T-helper 17 cell (primary cell): Measurements from ENCODE around the gene SEMA6C. TPM values are rescaled to one million over a fixed set of nuclear protein-coding genes. Genes with fewer than 3 reads are reported as not detected.

Experiments used
- ATAC-seq: fragments of 150-1000 bp; cut with Tn5 transposase; 2 replicates; pipeline ENCODE4 v1.10.0; 2021; ENCODE audit warnings: mild to moderate bottlenecking, moderate library complexity
- DNase-seq, 3 donors: peaks; one replicate each; pipeline versions ENCODE4 v3.0.0 to v3.0.0-alpha.2; 2020 to 2021
- H3K9me3 ChIP-seq: one replicate; pipeline ENCODE4 v1.7.0; 2013; ENCODE audit warnings: low read length, mild to moderate bottlenecking; ENCODE audit not compliant: control insufficient read depth, poor library complexity, severe bottlenecking
- H3K27ac Mint-ChIP-seq: one replicate; pipeline ENCODE4 v1.8.0; 2022; ENCODE audit warnings: mild to moderate bottlenecking, moderate library complexity, mixed read lengths
- H3K27me3 Mint-ChIP-seq: one replicate; pipeline ENCODE4 v1.8.0; 2022; ENCODE audit warnings: mixed read lengths
- H3K36me3 Mint-ChIP-seq: one replicate; pipeline ENCODE4 v1.8.0; 2022; ENCODE audit warnings: low read depth, mixed read lengths
- H3K4me1 Mint-ChIP-seq: one replicate; pipeline ENCODE4 v1.8.0; 2022; ENCODE audit warnings: mild to moderate bottlenecking, mixed read lengths
- H3K4me3 Mint-ChIP-seq: one replicate; pipeline ENCODE4 v1.8.0; 2022; ENCODE audit warnings: mild to moderate bottlenecking, moderate library complexity, mixed read lengths
- total RNA-seq, 4 donors: library from RNA in 2 of 4; stranded (reverse) in 2 of 4; gene quantifications; one replicate each; pipeline ENCODE4 v1.2.3 and lab custom pipeline; 2022 to 2026

SEMA6C gene
- total RNA-seq, 2 donors from 2014 or later: 9.5 to 11.3 TPM

DNA sequence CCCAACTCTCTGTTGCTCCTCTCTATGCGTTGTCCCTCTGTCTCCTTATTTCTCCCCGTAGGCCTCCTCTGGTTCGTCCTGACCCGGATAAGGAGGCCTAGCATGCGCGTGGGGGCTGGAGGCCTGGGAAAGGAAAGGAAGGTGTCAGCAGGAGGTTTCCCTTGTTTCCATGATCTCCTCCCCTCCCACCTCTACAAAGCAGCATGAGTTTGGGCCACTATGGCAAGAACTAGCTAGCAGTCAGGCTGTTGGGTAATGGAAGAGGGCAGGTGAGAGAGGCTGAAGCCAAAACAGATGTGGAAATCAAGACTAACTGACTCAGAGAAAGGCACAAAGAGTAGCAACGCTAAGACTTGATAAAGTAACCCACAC is 687 bp upstream of the SEMA6C start:
- H3K9me3 ChIP-seq: no peaks in the 10 kb centered on the region
- ATAC-seq (no peak), DNase-seq (no peak)
- Mint-ChIP-seq H3K4me3 (peak overlapping the region; percentile 99), H3K27me3 (no peaks in the 10 kb centered on the region), H3K36me3 (peaks cover 2% of the 10 kb centered on the region), H3K27ac (peak overlapping the region; percentile 87), H3K4me1 (peaks cover 24% of the 10 kb centered on the region)

- peak overlapping the region; percentile 87 for H3K27ac Mint-ChIP-seq
- no peak for DNase-seq
- peaks cover 24% of the 10 kb centered on the region for H3K4me1 Mint-ChIP-seq
- H3K27me3 Mint-ChIP-seq: no peaks in the 10 kb centered on the region
- H3K9me3 ChIP-seq: no peaks in the 10 kb centered on the region
- H3K4me3 Mint-ChIP-seq: peak overlapping the region; percentile 99
- peak; percentile 6 for ATAC-seq
- peaks cover 2% of the 10 kb centered on the region for H3K36me3 Mint-ChIP-seq
Measured at GRCh38 chr1:151146072-151146411, 389 bp downstream of the SEMA6C start.

DNA sequence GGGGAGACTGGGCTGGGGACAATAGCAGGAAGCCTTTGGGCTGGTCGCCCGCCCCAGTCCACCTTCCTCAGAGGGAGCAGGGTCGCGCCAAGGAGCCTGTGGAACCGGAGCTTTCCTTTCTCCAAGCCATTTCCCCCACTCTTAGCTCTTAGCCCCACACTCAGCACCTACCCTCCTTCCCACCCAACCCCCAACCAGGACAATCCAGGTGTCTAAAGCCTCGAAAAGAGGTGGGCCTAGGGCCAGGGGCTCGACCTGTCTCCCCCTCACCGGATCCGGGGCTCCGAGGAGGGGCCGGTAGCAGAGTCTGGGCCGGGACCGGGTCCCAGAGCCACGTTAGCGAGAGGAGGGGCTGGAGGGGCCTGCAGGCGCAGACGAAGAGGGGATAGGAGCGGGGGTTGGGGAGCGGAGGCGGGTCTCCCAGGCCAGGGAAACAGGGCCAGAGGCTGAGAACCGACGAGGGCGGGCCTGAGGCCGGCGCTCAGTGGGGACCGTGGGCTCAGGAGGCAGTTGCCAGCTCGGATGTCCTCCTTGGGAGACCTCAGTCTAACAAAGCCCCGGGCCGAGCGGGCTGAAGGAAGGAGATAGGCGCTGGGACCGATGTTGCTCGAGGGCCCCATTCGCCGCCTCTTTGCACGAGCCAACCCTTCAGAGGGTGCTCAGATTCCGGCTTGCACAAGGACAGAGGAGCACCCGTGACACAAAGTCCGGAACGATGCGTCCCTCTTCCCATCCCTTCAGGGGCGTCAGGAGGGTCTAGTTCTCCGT is 943 bp downstream of the SEMA6C start:
- DNase-seq: no peak
- Mint-ChIP-seq H3K4me3 (peak overlapping the region; percentile 99), H3K4me1 (peaks cover 24% of the 10 kb centered on the region), H3K27me3 (no peaks in the 10 kb centered on the region), H3K27ac (peak overlapping the region; percentile 87), H3K36me3 (peaks cover 2% of the 10 kb centered on the region)
- no peak for ATAC-seq
- no peaks in the 10 kb centered on the region for H3K9me3 ChIP-seq

DNA sequence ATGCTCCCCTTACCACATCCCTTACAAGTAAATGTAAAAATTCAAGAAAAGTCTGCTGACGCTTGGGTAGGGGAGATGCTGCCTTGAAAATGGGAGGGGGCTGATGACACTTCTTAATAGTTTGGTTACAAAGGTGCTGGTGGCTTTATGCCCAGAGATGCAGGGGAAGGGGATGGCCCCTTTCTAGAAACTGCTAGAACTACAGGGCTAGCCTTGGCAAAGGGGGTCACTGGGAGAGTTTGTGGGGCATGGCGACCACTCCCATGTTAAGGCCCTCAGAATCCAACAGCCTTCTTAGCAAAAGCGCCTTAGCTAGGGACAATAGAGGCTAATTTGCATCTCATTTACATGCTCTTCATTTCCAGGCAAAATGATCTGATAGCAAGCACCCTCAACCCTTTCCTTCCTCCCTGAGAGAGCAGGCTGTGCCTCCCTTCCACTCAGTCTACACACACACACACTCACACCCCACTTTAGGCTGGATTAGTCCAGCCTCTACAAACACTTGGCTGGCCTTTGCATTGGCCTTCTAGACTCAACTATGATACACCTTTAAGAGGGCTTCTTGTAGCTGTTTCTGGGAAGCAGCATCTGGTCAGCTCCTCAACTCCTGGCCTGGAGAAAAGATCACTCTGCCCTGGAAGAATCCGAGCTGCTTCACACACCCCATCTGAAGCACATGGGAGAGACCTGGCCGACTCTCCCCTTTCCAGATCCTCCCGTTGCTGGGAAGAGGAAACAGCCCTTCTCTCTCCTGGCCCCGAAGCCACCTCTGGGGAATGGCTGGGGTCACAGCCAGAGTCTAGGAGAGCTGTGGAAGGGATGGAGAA is 1.7 kb downstream of the SEMA6C start:
- peak overlapping the region; percentile 99 for H3K4me3 Mint-ChIP-seq
- no peak for ATAC-seq
- H3K27ac Mint-ChIP-seq: no peak overlapping the region
- H3K9me3 ChIP-seq: no peaks in the 10 kb centered on the region
- peaks cover 2% of the 10 kb centered on the region for H3K36me3 Mint-ChIP-seq
- H3K4me1 Mint-ChIP-seq: peaks cover 23% of the 10 kb centered on the region
- no peaks in the 10 kb centered on the region for H3K27me3 Mint-ChIP-seq
- no peak for DNase-seq

DNA sequence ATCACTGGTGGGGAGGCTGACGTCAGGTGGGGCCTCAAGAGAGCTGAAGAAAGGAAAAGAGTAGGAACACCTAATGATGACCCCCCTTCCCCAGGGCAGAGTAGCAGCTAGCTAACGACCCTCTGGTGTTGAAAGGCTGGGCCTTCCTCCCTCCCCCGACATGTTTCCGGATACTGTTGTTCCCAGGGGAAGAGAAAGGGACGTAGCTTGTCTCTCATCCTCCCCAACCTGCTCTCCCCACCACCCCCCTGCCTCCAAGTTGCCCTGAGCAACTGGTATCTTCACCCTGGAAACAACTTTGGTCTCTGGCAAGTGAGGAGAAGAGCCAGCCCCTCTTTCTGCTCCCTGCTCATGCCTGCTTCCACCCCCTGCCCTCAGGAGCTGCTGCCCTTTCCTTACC is 2.4 kb downstream of the SEMA6C start:
- DNase-seq (no peak), ATAC-seq (no peak)
- Mint-ChIP-seq H3K27ac (no peak overlapping the region), H3K4me1 (peaks cover 23% of the 10 kb centered on the region), H3K4me3 (no peak overlapping the region), H3K36me3 (peaks cover 2% of the 10 kb centered on the region), H3K27me3 (no peaks in the 10 kb centered on the region)
- H3K9me3 ChIP-seq: no peaks in the 10 kb centered on the region

DNA sequence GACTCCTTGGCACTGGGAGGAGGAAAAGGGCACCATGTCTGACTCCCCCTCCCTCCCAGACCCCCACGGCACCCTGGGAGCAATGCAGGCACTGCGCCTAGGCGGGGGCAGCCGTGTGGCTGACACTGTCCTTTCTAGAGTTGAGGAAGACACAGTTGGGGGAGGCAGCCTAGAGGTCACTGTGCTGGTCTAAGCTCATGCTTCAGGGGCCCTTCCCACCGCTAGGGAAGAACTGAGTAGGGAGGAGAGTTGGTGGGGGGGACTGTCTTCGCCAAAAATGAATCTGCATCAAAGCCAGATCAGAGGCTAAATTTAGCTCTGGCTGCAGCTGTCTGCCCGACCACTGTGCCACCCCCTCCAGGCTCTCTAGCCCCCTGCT is 3.4 kb downstream of the SEMA6C start:
- DNase-seq (no peak), ATAC-seq (no peak)
- Mint-ChIP-seq H3K4me3 (no peak overlapping the region), H3K27me3 (no peaks in the 10 kb centered on the region), H3K36me3 (peaks cover 2% of the 10 kb centered on the region), H3K27ac (no peak overlapping the region), H3K4me1 (peaks cover 23% of the 10 kb centered on the region)
- H3K9me3 ChIP-seq: no peaks in the 10 kb centered on the region

DNA sequence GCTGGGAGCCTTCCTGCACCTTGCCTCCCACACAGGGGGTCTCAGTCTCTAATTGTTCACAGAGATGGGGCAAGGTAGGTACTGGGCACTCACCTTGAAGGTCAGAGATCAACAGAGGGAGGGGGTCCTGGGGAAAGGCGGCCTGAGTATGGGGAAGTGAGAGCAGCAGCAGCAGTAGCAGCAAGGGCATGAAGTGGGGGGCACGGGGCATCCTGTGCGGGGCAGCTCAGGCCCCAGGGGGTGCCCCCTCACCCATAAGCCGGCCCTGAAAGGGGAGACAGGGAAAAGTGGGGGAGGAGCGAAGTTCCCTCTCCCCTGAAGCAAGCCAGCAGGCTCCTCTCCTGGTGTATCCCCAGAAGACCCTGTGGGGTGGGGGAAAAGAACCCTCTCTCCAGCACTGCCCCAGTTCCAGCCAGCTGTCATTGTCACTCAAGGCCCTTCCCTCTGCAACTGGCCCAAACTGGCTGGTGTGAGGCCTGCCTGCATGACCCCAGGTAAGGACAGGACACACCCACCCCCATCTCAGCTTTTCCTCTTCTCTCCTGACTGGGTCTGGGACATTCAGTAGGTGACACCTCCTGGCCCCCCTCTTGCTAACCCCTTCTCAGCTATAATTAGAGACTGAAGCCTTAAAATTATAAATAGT is 3.9 kb downstream of the SEMA6C start:
- no peak for ATAC-seq
- peaks cover 20% of the 10 kb centered on the region for H3K4me1 Mint-ChIP-seq
- H3K27me3 Mint-ChIP-seq: no peaks in the 10 kb centered on the region
- H3K9me3 ChIP-seq: no peaks in the 10 kb centered on the region
- DNase-seq: no peak
- H3K27ac Mint-ChIP-seq: no peak overlapping the region
- peaks cover 2% of the 10 kb centered on the region for H3K36me3 Mint-ChIP-seq
- no peak overlapping the region for H3K4me3 Mint-ChIP-seq

DNA sequence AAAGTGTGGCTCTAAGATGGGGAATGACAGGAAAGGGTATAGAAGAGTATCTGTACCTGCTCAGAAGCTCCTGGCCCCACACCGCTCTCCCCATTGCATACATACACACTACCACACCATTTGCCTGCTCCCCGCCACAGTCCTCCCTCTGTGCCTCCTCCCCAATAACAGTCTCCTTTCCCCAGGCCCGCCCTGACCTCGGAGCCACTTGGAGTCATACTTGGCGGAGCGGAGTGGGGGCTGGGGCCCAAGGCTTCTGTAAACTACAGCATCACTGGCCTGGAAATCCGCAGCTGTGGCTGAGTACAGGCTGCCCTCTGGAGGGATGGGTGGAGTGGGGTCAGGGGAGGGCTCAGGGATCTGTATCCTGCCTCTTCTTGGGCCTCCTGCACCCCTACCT is 8.6 kb downstream of the SEMA6C start:
- H3K4me3 Mint-ChIP-seq: no peak overlapping the region
- no peak for ATAC-seq
- H3K4me1 Mint-ChIP-seq: peaks cover 2% of the 10 kb centered on the region
- no peak overlapping the region for H3K27ac Mint-ChIP-seq
- no peak for DNase-seq
- no peaks in the 10 kb centered on the region for H3K27me3 Mint-ChIP-seq
- H3K36me3 Mint-ChIP-seq: no peaks in the 10 kb centered on the region
- no peaks in the 10 kb centered on the region for H3K9me3 ChIP-seq

DNA sequence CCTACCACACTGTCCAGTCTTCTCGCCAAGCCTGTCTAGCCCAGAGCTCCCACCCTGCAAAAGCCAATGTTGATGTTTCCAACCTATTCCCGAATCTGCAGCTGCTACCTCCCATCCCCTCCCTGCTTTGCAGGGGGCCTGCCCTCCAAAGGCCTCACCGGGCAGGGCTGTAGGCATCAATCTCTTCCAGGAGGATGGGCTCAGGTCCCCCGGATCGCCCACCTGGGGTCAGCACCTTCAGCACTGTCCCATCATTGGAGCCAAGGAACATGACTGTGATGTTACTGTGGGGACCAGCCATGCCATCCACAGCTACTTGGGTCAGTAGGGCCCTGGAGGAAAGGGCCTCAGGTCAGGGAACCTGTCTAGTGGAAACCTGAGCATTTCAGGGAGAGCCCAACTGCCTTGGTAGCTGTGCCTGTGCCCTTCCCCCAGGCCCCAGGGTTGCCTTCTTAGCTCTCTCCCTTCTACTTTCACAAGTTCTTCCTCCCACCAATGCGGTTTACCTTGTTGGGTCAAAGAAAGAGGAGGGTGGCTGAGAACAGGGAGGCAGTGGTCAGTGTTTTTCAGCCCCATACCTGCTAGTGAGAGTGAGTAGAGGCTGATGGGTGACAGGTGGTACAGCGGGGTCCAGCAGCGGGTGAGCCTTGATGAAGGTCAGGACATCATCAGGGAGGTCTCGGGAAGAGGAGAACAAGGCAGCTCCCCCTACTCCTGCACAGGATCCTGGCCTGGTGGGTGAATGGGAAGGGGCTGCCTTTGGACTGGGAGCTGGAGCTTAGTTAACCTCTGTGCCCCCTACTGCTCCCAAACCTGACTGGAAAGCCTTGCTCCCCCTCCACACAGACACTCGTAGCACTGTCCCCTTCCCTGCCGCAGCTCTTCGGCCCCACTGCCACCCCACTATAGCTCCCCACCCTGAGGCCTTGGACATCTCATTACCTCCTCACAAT is 10.7 kb downstream of the SEMA6C start:
- peak overlapping the region; percentile 29 for H3K27ac Mint-ChIP-seq
- no peak for DNase-seq
- no peak overlapping the region for H3K4me3 Mint-ChIP-seq
- ATAC-seq: no peak
- no peaks in the 10 kb centered on the region for H3K36me3 Mint-ChIP-seq
- H3K9me3 ChIP-seq: no peaks in the 10 kb centered on the region
- peaks cover 6% of the 10 kb centered on the region for H3K4me1 Mint-ChIP-seq
- H3K27me3 Mint-ChIP-seq: peaks cover 12% of the 10 kb centered on the region

DNA sequence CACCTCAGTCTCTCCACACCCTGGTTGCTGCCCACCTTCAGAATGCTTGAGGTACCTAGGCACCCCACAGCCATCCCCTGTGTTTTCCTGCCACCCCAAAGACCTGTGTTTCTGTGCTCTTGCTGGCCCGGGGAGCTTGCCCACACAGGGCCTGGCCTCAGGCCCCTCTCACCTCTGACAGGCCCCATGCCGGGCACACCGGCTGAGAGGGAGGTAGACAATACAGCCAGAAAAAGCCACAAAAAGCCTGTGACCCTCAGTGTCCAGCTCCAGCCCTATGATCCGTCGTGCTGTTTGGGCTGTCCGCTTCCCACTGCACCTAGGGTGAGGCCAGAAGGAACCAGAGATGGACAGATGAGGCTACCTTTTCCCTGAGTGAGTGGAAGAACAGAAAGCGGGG is 11.4 kb downstream of the SEMA6C start:
- H3K36me3 Mint-ChIP-seq: no peaks in the 10 kb centered on the region
- H3K27me3 Mint-ChIP-seq: peaks cover 15% of the 10 kb centered on the region
- H3K27ac Mint-ChIP-seq: peak overlapping the region; percentile 29
- no peaks in the 10 kb centered on the region for H3K9me3 ChIP-seq
- peaks cover 6% of the 10 kb centered on the region for H3K4me1 Mint-ChIP-seq
- DNase-seq (no peak), ATAC-seq (no peak)
- no peak overlapping the region for H3K4me3 Mint-ChIP-seq

- ATAC-seq: no peak
- no peaks in the 10 kb centered on the region for H3K36me3 Mint-ChIP-seq
- peaks cover 6% of the 10 kb centered on the region for H3K4me1 Mint-ChIP-seq
- DNase-seq: no peak
- H3K27me3 Mint-ChIP-seq: peaks cover 17% of the 10 kb centered on the region
- no peaks in the 10 kb centered on the region for H3K9me3 ChIP-seq
- H3K4me3 Mint-ChIP-seq: peak overlapping the region; percentile 19
- no peak overlapping the region for H3K27ac Mint-ChIP-seq
Measured at GRCh38 chr1:151134396-151134795, 12.0 kb downstream of the SEMA6C start.

DNA sequence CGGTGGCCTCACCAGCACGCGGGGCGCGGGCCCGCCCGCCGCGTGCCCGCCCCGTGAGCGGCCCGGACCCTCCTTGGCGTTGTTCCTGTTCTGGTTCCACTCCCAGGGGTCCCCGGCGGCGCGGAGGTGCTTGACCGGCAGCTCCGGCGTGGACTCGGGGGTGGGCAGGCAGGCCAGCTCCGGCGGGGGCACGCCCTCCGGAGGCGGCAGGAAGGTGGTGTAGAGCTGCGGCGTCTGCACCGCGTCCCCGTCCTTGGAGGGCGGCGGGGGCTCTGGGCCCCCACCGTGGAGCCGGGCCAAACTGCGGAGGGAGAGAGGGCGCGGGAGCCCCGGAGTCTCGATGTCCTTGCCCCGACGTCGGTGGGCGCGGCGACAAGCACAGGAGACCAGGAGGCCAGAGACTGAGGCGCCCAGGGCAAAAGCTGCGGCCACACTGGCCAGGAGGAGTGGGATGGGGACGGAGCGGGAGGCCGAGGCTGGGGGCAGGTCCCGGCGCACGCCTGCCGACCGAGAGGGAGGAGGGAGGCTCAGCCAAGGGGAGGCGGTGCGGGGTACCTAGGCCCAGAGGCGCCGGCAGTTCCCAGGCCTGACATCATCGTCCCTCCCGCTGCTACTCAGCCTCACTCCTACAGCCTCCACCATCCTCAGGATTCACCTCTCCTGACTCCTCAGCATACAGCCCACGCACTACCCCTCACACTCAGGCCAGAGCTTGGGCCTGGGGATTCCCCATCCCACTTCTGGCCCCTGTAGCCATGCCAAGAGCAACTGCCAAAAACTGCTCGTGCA is 13.2 kb downstream of the SEMA6C start:
- ATAC-seq (no peak), DNase-seq (no peak)
- Mint-ChIP-seq H3K4me1 (peaks cover 6% of the 10 kb centered on the region), H3K36me3 (no peaks in the 10 kb centered on the region), H3K27ac (no peak overlapping the region), H3K27me3 (peaks cover 21% of the 10 kb centered on the region), H3K4me3 (no peak overlapping the region)
- no peaks in the 10 kb centered on the region for H3K9me3 ChIP-seq
